ENCODE measurements around the gene CLIC1.
A peak's percentile ranks its signal among the peaks of the same experiment; 100 is the strongest.

CLIC1 gene

DNA sequence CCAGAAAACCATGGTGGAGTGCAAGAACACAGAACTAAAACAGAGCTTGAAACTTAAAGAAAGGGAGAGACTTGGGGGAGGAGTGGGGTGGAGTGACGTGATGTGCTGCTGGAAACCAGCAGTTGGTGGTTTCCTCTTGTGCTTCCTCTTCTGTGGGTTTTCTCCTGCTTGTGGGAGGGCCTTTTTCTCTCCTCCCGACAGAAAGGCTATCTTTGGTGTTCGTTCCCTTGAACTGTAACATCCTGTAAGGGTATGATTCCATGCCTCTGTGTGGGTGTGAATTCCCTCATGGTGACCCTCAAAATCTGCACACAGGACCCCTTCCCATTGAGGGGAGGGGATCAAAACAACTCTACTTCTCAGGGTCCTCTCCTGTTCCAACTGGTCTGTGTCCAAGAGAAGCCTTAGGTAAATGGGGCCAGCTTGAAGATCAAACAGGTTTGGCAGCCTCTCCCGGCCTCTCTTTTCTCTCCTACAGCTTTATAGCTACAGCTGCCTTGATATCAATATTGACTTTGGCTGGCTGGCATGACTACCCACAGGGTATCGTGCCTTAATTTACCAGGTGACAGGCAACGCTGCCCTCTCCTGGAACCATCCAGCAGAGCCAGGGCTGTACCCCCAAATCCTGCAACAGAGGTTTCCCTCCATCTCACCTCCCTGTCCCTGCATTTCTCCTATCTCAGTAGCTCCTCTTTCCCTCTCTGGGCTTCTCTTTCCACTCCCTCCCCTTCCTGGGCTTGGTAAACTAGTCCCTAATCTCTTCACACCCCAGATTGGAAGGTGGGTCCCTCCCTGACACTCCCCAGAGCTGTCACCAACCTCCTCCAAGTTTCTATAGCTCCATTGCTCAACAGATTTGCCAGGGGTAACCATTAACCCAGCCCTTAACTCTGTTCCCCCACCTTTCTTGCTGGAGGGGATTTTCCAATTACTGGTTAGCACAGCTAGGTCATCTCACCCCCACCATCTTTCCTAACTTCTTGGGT is 2.0 kb upstream of the CLIC1 start:
- DNase-seq = peak; percentile 55

DNA sequence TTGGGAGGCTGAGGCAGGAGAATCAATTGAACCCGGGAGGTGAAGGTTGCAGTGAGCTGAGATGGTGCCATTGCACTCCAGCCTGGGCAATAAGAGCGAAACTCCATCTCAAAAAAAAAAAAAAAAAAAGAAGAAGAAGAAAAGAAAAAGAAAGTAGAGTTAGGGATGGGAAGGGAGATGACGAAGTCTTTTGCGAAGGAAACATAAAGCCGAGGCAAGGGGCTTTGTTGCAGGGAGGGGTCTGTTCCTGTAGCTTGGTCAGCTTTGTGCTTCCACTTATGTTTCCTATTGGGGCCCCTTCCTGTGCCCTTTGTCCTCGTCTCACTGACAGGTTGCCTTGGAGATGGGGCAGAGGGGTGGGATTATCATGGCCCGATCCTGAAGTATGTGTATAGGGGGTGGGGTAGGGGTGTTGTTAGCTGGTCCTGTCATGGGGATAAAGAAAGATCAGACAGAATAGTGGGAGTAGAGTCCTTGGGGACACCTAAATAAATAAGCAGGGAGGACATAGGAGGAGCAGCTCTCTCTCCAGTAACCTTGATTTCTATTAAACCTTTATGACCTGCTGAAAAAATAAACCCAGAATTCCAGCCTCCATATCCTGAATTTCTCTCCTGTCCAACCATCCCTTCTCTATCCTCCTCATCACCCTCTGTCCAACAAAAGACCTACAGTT is 1.1 kb upstream of the CLIC1 start:
- no peak for DNase-seq

DNA sequence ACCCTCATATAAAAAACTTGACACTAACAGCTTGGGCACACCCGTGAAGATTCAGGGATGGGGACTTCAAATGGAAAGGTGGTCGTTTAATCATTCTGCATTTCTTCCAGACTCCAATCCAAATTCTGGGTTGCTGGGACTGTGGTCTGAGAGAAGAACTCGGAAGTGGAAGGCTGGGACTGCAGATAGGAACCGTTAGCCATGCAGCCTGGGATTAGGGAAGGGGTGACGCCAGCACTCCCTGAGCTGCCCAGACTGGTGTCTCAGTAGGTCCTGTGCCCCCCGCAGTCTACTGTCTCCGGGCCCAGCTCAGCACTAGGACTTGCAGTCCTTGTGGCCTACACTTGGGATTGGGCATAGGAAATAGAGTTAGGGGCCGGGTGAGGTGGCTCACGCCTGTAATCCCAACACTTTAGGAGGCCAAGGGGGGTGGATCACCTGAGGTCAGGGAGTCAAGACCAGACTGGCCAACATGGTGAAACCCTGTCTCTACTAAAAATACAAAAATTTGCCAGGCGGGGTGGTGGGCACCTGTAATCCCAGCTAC is 511 bp upstream of the CLIC1 start:
- DNase-seq = no peak

DNA sequence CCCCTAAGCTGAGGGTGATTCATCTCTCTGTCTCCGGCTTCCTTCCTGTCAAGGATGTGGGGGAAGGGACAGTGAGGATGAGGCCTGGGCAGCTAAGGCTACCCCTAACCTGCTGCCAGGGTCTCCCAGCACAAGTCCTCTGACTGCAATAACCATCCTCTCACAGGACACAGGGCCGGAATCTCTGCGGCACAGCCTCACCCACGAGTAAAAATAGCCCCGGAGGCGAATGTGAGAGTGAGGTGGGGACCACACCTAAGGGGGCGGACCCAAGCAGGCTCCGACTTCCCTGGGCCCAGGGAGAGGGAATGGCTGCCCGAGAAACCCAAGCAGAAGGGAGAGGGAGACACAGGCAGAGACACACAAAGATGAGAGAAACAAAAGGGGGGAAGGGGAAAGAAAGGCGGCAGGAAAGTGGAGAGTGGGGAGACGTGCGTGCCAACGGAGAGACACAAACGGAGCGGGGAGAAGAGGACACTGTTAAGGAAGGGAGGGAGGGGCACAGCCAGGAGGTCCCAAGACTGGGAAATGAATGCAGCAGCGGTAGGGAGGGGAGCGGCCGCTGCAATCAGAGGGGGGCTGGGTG is 1.4 kb downstream of the CLIC1 start:
- DNase-seq = peak; percentile 62

DNA sequence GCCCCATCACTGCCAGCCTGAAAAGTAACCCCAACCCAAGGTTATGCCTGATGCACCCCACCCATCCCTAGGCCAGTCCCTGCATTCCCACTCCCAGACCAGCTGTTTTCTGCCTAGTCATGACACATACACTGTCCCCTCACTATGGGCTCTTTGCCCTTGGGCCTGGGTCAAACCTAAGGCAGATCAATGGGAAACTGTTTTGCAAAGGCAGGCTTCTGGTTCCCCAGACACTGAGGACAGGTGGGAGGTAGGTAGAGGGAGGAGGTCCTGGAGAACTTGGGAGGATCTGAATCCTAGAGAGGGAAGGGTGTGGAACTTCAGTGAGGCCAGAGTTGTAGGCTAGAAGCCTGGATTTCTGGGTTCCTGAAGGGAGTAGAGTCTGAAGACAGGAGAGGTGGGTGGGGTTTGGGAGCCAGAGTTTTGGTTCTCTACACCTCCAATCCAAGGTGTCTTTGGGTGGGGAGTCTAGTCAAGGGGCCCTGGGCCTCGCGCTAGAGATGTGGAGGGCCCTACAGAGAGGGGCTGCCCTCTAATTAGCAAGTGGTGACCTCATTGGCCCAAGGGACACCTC is 2.0 kb downstream of the CLIC1 start:
- no peak for DNase-seq

DNA sequence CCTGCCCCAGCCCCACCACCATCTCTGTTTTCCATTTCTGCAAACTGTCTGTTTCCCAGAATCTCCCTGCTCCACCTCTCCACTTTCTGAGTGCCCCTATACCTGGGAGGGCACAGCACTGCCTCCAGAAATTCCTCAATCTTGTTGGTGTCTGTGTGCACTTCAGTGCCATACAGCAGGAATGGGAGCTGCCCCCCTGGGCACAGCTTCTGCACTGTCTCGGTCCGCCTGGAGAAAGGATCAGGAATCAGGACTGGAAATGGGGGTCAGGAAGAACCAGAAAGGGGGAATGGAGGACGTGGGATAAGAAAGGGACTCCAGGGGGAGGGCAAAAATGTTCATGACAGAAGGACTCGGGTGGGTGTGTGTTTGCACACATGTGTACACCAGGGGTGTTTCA is 2.6 kb downstream of the CLIC1 start:
- DNase-seq = no peak

DNA sequence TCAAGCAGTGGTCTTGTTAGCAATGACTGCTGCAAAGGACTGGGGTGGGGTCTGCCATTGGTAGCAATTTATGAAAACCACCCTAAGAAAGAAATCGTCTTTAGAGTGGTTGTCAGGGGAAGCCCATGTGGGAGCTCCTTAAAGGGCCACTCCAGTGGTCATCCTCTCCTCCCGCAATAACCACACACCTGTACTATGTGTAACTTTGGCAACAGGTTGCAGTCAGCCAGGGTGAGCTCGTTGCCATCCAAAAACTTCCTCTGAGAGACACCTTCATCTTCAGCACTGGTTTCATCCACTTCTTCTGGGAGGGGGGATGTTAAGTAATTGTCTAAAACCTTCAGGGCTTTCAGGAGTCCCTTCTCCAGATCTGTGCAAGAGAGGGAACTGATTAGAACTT is 4.3 kb downstream of the CLIC1 start:
- DNase-seq = no peak

DNA sequence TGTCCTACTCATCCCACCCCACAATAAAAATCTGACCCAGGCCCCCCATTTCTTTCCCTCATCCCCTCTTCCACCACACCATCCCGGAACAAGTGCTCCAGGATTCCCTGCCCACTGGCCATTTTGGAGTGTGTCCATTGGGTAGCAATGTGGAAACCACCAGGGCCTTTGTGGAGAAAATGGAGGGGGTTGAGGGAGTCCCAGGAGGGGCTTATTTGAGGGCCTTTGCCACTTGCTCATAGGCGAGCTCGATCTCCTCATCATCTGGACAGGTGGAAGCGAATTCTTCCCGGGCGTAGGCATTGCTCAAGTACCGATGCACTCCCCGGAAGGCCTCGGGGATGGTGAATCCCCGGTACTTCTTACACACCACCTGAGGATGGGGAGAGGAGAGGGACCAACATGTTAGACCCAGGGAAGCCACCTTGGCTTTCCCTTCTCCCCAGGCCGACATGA is 5.7 kb downstream of the CLIC1 start:
- no peak for DNase-seq

DNA sequence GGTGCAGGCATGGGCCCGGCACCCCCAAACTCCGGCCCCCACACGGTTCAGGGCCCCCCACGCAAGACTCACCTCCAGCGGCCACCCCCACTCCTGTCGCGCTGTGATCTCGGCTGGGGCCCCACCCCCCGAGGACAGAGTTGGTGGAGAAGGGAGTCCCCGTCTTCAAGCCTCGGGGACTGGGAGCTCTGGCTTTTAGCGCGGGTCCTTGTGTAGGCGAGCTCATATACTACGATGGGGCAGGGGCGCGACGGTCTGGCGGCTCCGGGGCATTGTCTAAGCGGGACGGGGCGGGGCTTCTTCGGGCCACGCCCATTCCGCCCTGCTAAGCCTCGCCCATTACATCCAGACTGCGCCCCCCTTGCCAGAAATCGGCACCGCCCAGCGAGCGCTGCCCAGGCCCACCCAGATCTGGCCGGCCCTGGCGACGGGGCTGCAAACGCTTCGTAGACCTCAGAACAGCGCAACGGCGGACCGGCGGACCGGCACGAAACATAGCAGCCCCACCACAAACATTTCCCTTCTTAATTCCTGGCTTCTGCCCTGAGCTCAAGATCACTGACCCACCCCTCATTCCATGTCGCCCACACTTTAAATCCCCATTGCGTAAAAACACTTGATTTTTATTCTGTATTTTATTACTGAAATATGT is 6.2 kb downstream of the CLIC1 start:
- DNase-seq = peak; percentile 78

DNA sequence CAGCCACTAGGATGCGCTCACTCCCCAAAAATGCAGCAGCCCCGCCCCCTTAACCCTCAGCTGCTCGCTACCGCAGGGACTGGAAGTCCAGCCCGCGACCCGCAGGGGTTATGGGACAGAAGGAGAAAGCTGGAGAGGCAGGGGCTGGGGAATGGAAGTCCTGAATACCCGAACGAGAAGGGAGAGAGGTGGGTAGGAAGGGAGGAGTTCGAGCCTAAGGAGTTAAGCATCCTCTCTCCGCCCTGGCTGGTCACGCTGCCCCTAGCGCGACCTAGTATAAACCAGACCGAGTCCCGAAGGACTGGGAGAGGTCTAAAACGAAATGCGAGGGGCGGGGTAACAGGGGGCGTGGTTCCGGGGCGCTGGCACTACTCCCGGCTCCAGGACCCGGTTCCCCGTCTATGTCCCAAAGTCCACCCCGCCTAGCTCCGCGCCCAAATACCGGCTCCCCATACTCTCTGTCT is 6.8 kb downstream of the CLIC1 start:
- peak; percentile 86 for DNase-seq

DNA sequence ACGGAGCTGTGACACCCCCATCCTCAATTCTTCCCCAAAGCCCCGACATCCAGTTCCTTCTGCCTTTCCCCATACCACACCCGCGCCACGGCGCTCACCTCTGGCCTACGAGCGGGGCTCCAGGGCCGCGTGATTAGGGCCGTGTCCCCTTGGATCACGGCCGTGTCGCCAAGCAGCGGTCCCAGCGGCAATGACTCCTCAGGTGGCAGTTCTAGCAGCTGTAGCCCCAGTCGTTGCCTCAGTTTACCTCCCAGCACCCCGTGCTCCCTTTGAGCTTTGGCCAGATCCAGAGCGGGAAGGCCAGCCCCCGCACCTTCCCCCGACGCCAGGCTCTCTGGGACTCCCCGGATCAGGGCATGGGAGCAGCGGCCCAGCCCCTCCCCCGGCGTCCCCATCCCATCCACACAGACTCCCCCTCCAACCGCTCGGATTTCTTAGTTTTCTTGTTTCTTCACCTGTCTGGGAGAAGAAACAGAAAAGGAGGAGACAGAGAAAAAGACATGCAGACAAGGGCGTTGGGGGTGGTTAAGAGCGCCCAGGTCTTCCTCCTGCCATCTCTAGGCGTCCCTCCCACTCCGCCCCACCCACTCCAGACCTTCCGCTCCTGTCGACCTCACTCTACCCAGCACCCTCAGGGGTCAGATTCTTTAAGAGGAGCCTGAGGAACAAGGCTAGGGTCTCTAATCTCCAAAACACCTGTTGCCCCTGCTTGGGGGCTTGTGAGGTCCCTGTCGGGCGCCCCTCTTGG is 7.4 kb downstream of the CLIC1 start, which contains the start of gene DDAH2:
DDAH2 (minus strand) TSS at position 533 of the 748 bp plus-strand sequence; CDS start at position 395, 138 bp downstream.
- DNase-seq = no peak

DNA sequence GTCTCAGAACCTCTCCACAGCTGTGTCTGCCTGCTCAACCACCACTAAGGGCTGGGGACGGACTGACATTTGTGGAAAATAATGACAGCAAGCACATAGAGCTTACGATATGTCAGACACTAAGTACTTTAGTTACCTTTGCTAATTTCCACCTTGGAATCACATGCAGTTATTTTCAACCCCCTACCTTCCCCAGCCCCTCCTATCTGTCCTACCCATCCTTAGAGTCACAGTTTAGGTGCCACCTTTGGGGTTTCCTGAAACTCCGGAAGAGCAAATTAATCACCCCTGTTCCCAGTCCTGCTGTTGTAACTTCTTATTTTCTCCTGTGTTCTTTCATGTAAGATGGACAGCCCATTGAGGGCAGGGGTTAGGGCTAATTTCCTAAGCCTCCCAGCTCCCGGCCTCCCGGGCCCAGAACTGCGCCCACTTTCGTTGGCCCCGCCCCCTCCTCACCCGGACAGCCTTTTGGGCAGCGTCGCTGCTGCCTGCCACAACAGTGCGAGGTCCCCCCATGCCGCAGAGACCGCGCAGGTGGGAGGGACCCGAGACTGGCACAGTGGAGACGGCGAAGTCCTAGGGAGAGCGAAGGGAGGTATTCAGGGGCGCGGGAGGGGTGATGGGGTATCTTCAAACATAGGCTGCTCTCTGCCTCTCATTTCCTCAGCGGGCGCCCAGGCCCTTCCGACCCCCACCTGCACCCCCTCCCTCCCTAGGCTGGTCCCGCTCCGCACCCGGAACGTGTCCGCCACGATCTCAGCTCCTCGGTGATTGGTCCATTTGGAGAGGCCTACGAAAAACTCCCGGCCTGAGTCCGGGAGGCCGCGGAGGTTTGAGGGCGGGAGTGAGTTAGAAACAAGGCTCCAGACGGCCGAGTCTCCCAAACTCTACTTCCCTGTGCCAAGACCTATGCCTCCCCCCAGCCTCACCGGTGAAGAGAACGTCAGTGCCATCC is 8.3 kb downstream of the CLIC1 start:
- no peak for DNase-seq

DNA sequence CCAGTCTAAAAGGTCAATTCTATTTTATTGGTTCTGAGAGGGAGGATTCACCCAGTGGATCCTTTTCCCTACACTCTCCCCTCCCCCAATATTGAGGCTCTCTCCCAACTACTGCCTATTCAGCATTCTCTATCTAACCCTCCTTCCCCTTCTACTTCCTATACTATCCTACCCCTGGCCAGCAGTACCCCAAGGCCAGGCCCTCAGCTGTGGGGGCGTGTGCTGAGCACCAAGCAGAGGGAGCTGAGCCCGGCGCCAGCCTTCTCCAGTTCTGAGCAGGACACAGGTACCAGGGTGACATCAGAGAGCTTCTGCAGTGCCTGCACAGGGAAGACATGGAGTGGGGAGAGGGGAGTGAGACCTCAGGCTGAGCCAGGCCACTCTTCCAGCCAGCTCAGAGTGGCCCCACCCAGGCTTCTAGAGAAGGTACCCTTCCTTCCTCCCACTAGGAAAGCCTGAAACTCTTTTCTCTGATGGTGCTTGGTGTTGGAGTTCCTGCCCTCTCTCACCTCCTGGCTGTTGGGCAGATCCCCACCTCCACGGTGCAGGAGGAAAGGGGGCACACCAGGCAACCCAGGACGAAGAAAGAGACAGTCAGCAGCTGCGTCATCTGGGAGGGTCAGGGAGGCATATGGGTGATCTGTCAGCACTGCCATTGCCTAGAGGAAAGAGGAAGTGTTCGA is 9.2 kb downstream of the CLIC1 start:
- DNase-seq = no peak

DNA sequence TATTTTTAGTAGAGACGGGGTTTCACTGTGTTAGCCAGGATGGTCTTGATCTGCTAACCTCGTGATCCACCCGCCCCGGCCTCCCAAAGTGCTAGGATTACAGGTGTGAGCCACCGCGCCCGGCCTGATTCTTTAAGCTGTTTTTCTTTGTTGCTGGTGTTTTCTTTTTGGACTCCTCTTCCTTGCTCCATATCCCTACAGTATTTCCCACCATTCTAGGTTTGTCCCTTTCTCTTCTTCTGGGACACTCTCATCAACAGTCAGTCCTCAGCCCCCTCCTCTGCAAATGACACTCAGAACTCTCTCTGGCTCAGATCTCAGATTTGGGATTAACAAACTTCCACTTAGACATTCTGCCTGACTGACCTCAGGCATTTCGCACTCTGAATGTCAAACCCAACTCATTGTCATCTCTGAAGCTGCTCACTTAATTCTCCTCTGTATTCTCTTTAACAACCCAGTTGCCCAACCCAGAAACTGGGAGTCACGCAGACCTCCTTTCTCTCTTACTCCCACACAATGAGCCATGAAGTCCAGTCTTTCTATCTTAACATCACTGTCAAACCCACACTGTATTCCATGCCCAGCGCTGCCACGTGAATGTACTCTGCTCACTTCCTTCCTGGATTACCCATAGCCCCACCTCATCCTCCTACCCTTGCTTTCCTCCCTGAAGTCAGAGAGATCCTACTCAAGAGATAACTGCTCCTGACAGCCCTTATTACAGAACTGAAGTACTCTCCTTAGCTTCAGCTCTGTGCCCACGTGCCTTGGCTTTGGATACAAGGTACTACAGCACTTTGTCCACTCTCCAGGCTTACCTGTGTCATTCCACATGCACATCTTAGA is 10.6 kb downstream of the CLIC1 start:
- no peak for DNase-seq

DNA sequence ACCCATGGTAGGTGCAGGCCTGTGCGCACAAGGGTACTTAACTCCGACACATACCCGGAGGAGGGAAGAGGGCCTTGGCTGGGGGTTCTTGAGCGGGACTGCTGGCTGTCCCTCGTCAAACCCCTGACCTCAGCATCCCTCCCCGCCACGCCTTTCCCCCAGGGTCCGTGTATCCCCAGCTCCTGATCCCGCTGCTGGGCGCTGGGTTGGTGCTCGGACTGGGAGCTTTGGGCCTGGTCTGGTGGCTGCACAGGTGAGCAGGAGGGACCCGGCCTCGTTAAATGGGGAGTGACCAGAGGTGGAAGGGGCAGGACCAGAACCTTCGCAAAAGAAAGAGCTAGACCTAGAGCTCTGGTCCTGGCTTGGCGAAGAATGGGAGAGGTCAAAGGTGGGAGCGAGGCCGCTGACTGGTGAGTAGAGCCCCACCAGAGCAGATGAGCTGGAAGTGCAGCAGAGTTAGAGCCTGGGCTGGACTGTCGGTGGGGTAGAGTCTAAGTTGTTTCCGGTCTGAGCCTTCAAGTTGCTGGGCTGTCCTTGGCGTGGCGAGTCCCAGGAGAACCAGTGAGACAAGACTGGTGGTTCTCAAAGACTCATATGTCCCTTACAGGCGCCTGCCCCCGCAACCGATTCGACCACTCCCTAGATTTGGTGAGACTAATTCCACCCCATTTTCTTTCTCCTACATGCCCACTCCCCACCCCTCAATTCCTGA is 12.2 kb downstream of the CLIC1 start:
- no peak for DNase-seq

DNA sequence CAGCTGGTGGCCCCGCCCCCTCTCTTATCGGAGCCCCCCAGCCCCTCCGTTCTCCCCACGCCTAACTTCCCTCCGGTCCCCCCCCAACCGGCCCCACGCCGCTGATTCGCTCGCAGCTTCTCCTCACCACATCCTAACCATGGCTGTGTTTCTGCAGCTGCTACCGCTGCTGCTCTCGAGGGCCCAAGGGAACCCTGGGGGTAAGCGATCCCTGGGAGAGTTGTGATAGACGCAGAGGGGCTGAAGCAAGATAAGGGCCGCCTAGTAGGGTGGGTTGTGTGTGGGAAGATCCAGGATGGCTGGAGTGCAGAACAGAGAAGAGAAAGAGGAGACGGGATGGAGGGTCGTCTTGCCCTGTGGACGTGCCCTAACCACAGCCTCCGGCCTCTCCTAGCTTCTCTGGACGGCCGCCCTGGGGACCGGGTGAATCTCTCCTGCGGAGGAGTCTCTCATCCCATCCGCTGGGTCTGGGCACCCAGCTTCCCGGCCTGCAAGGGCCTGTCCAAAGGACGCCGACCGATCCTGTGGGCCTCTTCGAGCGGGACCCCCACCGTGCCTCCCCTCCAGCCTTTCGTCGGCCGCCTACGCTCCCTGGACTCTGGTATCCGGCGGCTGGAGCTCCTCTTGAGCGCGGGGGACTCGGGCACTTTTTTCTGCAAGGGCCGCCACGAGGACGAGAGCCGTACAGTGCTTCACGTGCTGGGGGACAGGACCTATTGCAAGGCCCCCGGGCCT is 12.9 kb downstream of the CLIC1 start, which contains the start of gene MPIG6B:
MPIG6B (plus strand) TSS at position 129 of the 735 bp plus-strand sequence; CDS start at position 140, 11 bp downstream.
- DNase-seq = no peak

DNA sequence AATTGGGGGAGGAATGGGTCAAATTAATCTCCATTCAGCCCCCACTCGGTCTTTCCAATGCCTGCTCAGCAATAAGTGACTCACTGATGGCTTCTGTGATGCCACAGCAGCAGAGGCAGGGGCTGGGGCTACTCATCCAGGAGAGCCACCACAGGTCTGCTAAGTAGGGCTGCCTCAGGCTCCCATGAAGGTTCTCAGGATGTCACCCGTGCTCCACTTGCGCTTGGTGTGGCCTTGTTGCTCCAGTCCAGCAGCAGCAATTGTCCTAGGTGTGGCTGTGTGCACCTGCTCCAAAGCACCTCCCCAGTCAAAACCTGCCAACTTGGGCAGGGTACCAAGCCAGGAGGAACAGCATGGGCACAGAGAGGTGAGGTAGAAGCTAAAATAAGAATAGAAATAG is 14.2 kb downstream of the CLIC1 start:
- no peak for DNase-seq
